Measurements from ENCODE around the gene HECW1. TPM values are rescaled to one million over a fixed set of nuclear protein-coding genes. Genes with fewer than 3 reads are reported as not detected.

Gene HECW1
- total RNA-seq, 1 donor from 2014 or later: 0.15 TPM

DNA sequence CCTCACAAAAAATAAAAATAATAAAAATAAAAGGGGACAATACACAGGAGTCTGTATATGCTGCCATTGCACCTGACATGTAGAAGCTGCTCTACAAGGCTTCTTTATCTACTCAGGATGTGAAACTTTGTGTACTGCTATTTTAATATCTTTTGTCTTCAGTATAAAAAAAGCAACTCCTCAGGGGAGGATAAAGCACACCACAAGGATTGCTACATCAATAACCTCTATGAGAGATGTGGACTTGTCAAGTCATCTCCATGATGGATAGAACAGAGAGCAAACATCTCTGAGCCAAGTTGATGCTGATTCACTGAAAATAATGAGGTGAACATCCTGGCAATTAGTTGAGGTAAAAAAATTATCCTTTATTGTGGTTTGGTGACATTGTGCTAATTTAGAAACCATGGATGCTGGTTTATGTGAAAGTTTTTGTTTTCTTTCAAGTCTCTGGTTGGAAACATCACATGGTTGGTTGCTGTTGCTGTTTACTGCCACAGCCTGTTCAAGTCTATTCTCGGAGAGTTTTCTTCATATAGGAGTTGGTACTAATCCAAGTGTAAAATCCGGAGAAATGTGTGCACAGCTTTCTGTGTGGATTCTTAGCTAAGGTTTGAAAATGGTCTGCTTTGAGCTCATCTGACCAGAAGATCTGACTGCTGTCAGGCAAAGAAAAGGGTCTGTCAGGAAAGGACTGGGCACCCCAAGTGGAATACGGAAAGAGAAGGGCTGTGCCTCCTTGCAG is 1.5 kb upstream of the HECW1 start:
- H3K27ac Mint-ChIP-seq (ENCODE audit: unreplicated experiment): no peak overlapping the region
- peaks cover 15% of the 10 kb centered on the region for H3K27me3 Mint-ChIP-seq (ENCODE audit: unreplicated experiment)
- DNase-seq (ENCODE audit: low spot score): no peak
- H3K4me1 Mint-ChIP-seq (ENCODE audit: unreplicated experiment): peaks cover 10% of the 10 kb centered on the region
- H3K9me3 Mint-ChIP-seq (ENCODE audit: unreplicated experiment): no peaks in the 10 kb centered on the region
- no peak overlapping the region for H3K4me3 Mint-ChIP-seq (ENCODE audit: unreplicated experiment)
- TF ChIP-seq, protein P1, sequence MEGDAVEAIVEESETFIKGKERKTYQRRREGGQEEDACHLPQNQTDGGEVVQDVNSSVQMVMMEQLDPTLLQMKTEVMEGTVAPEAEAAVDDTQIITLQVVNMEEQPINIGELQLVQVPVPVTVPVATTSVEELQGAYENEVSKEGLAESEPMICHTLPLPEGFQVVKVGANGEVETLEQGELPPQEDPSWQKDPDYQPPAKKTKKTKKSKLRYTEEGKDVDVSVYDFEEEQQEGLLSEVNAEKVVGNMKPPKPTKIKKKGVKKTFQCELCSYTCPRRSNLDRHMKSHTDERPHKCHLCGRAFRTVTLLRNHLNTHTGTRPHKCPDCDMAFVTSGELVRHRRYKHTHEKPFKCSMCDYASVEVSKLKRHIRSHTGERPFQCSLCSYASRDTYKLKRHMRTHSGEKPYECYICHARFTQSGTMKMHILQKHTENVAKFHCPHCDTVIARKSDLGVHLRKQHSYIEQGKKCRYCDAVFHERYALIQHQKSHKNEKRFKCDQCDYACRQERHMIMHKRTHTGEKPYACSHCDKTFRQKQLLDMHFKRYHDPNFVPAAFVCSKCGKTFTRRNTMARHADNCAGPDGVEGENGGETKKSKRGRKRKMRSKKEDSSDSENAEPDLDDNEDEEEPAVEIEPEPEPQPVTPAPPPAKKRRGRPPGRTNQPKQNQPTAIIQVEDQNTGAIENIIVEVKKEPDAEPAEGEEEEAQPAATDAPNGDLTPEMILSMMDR (IDR thresholded peaks at IDR 0.05; ENCODE audit: unreplicated experiment): no peak
- H3K36me3 Mint-ChIP-seq (ENCODE audit: low read depth, unreplicated experiment): no peaks in the 10 kb centered on the region

DNA sequence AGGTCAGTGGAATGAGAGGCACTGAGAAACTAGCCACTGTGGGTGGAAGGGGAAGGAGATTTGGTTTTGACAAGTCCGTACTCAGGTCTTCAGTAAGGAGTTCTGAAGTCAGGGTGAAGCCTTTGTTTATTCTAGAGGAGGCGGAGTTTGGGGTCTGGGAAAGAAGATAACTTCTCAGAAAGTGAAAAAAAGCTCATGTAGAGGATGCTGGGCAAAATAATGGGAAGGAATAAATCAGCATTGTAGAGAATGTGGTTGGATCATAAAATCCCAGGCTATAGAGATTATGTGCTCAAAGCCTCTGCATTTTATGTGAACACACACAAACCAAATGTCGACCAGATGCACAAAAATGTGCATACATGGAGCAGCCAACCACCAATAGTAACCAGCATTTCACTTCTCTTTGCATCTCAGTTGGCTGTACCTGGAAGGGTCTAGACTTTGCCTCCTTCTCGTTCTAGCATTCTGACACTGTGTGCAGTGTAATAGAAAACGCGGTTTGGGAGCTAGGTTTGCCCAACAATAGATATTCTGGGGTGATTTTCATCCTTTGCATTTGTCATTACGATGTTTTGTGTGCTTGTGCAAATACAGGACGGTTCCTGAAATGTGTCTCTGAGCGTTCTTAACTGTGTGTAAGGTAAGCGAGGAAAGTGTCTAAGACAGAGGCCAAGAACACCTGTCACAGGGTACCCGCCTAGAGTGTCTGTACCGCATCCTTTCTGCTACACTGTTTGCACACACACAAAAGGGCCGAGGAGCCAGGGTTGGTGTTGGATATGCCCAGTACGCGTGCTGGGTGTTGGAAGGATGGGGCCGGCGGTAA is 603 bp upstream of the HECW1 start:
- no peak overlapping the region for H3K27ac Mint-ChIP-seq (ENCODE audit: unreplicated experiment)
- H3K27me3 Mint-ChIP-seq (ENCODE audit: unreplicated experiment): peaks cover 15% of the 10 kb centered on the region
- no peaks in the 10 kb centered on the region for H3K36me3 Mint-ChIP-seq (ENCODE audit: low read depth, unreplicated experiment)
- TF ChIP-seq, protein P1 (IDR thresholded peaks at IDR 0.05; ENCODE audit: unreplicated experiment): no peak
- H3K9me3 Mint-ChIP-seq (ENCODE audit: unreplicated experiment): no peaks in the 10 kb centered on the region
- H3K4me1 Mint-ChIP-seq (ENCODE audit: unreplicated experiment): peaks cover 10% of the 10 kb centered on the region
- DNase-seq (ENCODE audit: low spot score): no peak
- peak overlapping the region; percentile 63 for H3K4me3 Mint-ChIP-seq (ENCODE audit: unreplicated experiment)

DNA sequence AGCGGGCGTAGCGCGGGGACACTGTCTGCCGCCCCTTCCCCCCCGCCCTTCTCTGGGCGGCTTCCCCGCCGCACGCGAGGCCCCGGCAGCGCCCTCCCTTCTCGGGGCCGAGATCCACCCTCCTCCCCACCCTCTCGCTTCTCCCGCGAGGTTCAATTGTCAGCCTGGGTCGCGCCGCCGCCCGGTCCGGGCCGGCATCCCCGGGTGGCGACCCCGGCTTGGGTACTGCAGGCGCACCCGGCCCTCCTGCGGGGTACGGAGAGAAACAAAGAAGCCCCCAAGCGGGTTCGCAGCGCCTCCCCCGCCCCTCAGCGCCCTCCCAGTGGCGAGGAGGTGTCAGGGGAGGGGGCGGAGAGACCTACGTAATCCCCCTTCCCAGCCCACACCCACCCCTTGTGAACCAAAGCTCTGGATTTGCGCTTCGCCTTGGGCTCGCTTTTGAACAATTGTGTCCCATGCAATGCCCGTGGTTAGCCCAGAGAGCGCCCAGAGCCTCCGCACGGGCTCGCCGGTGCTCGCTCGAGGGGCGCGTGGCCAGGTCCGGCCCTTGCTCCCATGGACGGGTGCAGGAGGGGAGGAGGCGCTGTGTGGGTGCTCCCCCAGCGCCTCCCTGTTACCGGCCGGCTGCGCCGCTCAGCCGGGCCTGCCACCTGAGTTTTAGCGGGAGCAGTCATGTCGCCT is 634 bp downstream of the HECW1 start:
- peak; percentile 45 for DNase-seq (ENCODE audit: low spot score)
- Mint-ChIP-seq H3K27me3 (ENCODE audit: unreplicated experiment) (peaks cover 15% of the 10 kb centered on the region), H3K27ac (ENCODE audit: unreplicated experiment) (no peak overlapping the region), H3K9me3 (ENCODE audit: unreplicated experiment) (no peaks in the 10 kb centered on the region), H3K4me1 (ENCODE audit: unreplicated experiment) (peaks cover 10% of the 10 kb centered on the region), H3K36me3 (ENCODE audit: low read depth, unreplicated experiment) (no peaks in the 10 kb centered on the region), H3K4me3 (ENCODE audit: unreplicated experiment) (no peak overlapping the region)
- TF ChIP-seq, protein P1 (IDR thresholded peaks at IDR 0.05; ENCODE audit: unreplicated experiment): no peak

DNA sequence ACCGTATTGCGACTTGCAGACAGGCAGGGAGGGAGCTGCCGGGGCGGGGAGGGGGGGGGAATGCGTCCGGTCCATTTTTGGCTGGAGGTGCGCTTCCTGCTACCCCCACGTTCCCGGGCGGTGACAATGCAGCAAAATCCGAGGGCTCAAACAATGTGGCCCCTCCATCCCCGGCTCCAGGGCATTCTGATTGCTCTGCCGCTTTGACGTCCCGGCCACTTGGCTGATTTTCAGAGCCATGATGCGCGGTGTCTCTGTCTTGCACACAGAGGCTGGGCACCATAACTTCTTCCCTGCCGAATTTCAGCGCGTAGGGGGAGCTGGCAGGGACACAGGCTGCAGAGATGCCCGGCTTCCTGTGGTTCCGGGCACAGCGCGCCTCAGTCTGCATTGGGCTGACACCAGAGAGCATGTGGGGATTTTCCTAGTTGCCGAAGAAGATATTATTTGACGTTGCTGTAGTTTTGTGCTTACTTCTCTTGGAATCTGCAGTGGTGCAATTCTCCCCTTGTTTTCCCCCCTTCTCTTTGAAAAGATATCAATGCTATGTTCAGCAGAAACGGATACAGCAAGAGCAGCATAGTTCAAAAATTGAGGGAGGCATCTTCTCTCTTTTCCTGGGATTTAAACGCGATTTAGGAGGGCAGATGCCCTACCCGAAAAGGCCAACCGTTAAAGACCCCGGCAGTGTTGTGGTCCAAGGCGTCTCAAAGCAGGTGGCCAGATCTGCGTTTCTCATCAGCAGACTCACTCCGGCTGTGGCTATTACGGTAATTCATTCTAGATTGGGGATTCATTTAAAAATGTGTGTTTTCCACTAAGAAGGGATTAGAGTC is 1.4 kb downstream of the HECW1 start:
- Mint-ChIP-seq H3K27me3 (ENCODE audit: unreplicated experiment) (peaks cover 15% of the 10 kb centered on the region), H3K4me3 (ENCODE audit: unreplicated experiment) (peak overlapping the region; percentile 76)
- no peak for DNase-seq (ENCODE audit: low spot score)

More for the DNA sequence above, 1.4 kb downstream of the HECW1 start:
- peaks cover 10% of the 10 kb centered on the region for H3K4me1 Mint-ChIP-seq (ENCODE audit: unreplicated experiment)
- no peaks in the 10 kb centered on the region for H3K9me3 Mint-ChIP-seq (ENCODE audit: unreplicated experiment)
- no peak overlapping the region for H3K27ac Mint-ChIP-seq (ENCODE audit: unreplicated experiment)
- TF ChIP-seq, protein P1 (IDR thresholded peaks at IDR 0.05; ENCODE audit: unreplicated experiment): no peak
- no peaks in the 10 kb centered on the region for H3K36me3 Mint-ChIP-seq (ENCODE audit: low read depth, unreplicated experiment)
